Endodermal cell (in vitro differentiated cells): Measurements from ENCODE around the gene LPCAT4. TPM values are rescaled to one million over a fixed set of nuclear protein-coding genes. Genes with fewer than 3 reads are reported as not detected.

Source experiments
- DNase-seq: peaks from one replicate; pipeline ENCODE4 v3.0.0-alpha.2; 2017
- H3K27ac ChIP-seq: 2 replicates; pipeline ENCODE4 v1.5.1; 2013; ENCODE audit warnings: mild to moderate bottlenecking, low read depth, low read length, moderate library complexity
- H3K27me3 ChIP-seq: 2 replicates; pipeline ENCODE4 v1.6.1; 2013; ENCODE audit warnings: mild to moderate bottlenecking, low read length, moderate library complexity; ENCODE audit not compliant: insufficient read depth, control insufficient read depth, poor library complexity, severe bottlenecking
- H3K36me3 ChIP-seq: 2 replicates; pipeline ENCODE4 v1.7.0; 2013; ENCODE audit warnings: mild to moderate bottlenecking, low read length, moderate library complexity; ENCODE audit not compliant: control insufficient read depth, insufficient read depth
- H3K4me1 ChIP-seq: one replicate; pipeline ENCODE4 v1.7.0; 2013; ENCODE audit warnings: low read length; ENCODE audit not compliant: control insufficient read depth, insufficient read depth
- H3K4me3 ChIP-seq: 2 replicates; pipeline ENCODE4 v1.5.1; 2013; ENCODE audit warnings: mild to moderate bottlenecking, low read length, moderate library complexity
- H3K9ac ChIP-seq: 2 replicates; pipeline ENCODE4 v1.6.1; 2013; ENCODE audit warnings: mild to moderate bottlenecking, low read length, moderate library complexity; ENCODE audit not compliant: poor library complexity, severe bottlenecking; ENCODE audit errors: extremely low read depth
- H3K9me3 ChIP-seq: 2 replicates; pipeline ENCODE4 v1.6.1; 2013; ENCODE audit warnings: mild to moderate bottlenecking, low read length, moderate library complexity; ENCODE audit not compliant: control insufficient read depth
- H3K27ac Mint-ChIP-seq: 2 replicates; pipeline ENCODE4 v1.8.0; 2020; ENCODE audit warnings: mixed read lengths
- H3K27me3 Mint-ChIP-seq: 2 replicates; pipeline ENCODE4 v1.8.0; 2021; ENCODE audit warnings: mild to moderate bottlenecking, mixed read lengths; ENCODE audit not compliant: insufficient read depth
- H3K36me3 Mint-ChIP-seq: 2 replicates; pipeline ENCODE4 v1.8.0; 2020; ENCODE audit warnings: low read depth, mixed read lengths
- H3K4me1 Mint-ChIP-seq: 2 replicates; pipeline ENCODE4 v1.8.0; 2020; ENCODE audit warnings: mixed read lengths
- H3K4me3 Mint-ChIP-seq: 2 replicates; pipeline ENCODE4 v1.8.0; 2020; ENCODE audit warnings: mild to moderate bottlenecking, moderate library complexity, mixed read lengths
- H3K9me3 Mint-ChIP-seq: 2 replicates; pipeline ENCODE4 v1.8.0; 2020; ENCODE audit warnings: mild to moderate bottlenecking, mixed read lengths
- WGBS, 2 experiments: methylation state at CpG; one replicate each; pipeline versions ENCODE4 v1.1.5 to v1.1.7; 2013; ENCODE audit warnings: missing lambda C conversion rate in 2 of 2, mixed read lengths in 1 of 2; ENCODE audit not compliant: insufficient coverage in 1 of 2, insufficient read length in 1 of 2; 5-methylcytosine and 5-hydroxymethylcytosine counted together
- total RNA-seq, 2 donors: library from RNA; stranded (reverse); fragmentation: NEBNext Ultra II Directional in 1 of 2; extraction: Animal tissue kit (Norgen Biotek cat#: 25700) in 1 of 2; gene quantifications; 2 replicates in 1 of 2; 3 replicates in 1 of 2; pipeline ENCODE4 v1.2.1, GENCODE V29; 2021
- TF ChIP-seq, protein P1 (sequence below): fragments of 200-600 bp; sonication (generic); conservative IDR thresholded peaks from 2 replicates; pipeline ENCODE4 v1.5.0; 2021; ENCODE audit warnings: antibody characterized with exemption, mild to moderate bottlenecking

Gene LPCAT4
- total RNA-seq, 2 donors from 2014 or later, result 64.7 to 65.6 TPM

DNA sequence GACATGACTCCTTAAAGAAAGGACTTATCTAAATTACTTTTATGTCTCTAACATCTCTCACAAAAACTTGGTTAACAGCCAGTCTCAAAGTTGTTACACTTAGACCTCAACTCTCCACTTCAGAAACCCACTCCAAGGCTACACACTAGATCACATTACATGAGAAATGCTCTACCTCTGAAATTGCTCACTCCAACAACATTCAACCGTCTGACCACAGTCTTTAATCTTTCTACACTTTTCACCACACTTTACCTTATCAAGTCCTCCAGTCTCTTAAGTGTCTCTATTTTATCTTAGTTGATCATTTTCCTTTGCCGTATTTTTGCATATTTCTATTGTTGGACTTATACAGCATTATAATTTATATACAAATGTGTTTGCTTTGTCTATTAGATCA lies 35.2 kb downstream of the LPCAT4 start:
- no peaks in the 10 kb centered on the region for H3K36me3 ChIP-seq
- H3K36me3 Mint-ChIP-seq, result no peaks in the 10 kb centered on the region
- no peak overlapping the region for H3K9ac ChIP-seq
- DNase-seq, result no peak
- no peaks in the 10 kb centered on the region for H3K27me3 ChIP-seq
- WGBS, 2 experiments, result 98 to 100% methylated on average over 1 of the region's 2 CpGs
- H3K27ac ChIP-seq, result no peak overlapping the region
- H3K4me1 Mint-ChIP-seq, result peaks cover 5% of the 10 kb centered on the region
- H3K9me3 ChIP-seq, result no peaks in the 10 kb centered on the region
- no peak overlapping the region for H3K4me3 Mint-ChIP-seq
- H3K4me1 ChIP-seq, result no peaks in the 10 kb centered on the region
- H3K9me3 Mint-ChIP-seq, result no peaks in the 10 kb centered on the region
- H3K4me3 ChIP-seq, result no peak overlapping the region
- H3K27ac Mint-ChIP-seq, result no peak overlapping the region
- peaks cover 3% of the 10 kb centered on the region for H3K27me3 Mint-ChIP-seq
- TF ChIP-seq, protein P1, sequence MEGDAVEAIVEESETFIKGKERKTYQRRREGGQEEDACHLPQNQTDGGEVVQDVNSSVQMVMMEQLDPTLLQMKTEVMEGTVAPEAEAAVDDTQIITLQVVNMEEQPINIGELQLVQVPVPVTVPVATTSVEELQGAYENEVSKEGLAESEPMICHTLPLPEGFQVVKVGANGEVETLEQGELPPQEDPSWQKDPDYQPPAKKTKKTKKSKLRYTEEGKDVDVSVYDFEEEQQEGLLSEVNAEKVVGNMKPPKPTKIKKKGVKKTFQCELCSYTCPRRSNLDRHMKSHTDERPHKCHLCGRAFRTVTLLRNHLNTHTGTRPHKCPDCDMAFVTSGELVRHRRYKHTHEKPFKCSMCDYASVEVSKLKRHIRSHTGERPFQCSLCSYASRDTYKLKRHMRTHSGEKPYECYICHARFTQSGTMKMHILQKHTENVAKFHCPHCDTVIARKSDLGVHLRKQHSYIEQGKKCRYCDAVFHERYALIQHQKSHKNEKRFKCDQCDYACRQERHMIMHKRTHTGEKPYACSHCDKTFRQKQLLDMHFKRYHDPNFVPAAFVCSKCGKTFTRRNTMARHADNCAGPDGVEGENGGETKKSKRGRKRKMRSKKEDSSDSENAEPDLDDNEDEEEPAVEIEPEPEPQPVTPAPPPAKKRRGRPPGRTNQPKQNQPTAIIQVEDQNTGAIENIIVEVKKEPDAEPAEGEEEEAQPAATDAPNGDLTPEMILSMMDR, result no peak

DNA sequence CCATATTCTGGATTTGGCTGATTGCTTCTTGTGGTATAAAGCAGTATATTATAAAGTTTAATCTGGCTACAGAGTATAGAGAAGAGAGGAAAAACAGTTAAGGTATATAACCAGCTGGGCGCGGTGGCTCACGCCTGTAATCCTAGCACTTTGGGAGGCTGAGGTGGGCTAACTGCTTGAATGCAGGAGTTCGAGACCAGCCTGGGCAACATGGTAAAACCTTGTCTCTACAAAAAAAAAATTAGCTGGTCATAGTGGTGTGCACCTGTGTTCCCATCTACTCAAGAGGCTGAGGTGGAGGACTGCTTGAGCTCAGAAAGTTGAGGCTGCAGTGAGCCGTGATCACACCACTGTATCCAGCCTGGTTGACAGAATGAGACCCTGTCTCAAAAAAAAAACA lies 36.7 kb downstream of the LPCAT4 start:
- WGBS, 2 experiments, result 96 to 98% methylated on average over 5 of the region's 5 CpGs
- no peak overlapping the region for H3K4me3 Mint-ChIP-seq
- no peak for DNase-seq
- Histone ChIP-seq H3K9me3 (no peaks in the 10 kb centered on the region), H3K36me3 (no peaks in the 10 kb centered on the region), H3K4me3 (no peak overlapping the region), H3K27me3 (no peaks in the 10 kb centered on the region), H3K4me1 (no peaks in the 10 kb centered on the region), H3K27ac (no peak overlapping the region), H3K9ac (no peak overlapping the region)
- H3K4me1 Mint-ChIP-seq, result no peaks in the 10 kb centered on the region
- TF ChIP-seq, protein P1, result no peak
- H3K27me3 Mint-ChIP-seq, result no peaks in the 10 kb centered on the region
- H3K9me3 Mint-ChIP-seq, result no peaks in the 10 kb centered on the region
- no peaks in the 10 kb centered on the region for H3K36me3 Mint-ChIP-seq
- H3K27ac Mint-ChIP-seq, result no peak overlapping the region

DNA sequence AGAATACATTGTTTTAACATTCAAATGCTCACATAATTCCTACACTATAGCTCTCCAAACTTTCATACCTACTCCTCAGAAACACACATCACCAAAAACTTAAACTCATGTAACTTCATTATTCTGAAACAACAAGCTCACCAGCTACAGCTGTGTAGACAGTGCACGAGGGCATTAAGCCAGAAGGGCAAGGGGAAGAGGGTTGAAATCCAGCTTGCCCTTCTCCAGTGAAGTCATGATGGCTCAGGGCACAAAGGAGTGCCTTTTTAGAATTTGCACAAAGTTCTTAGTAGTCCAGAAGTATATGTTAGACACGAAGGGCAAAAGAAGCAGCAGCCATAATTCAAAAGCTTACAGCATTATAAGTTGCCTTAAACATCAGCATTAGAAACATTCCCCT lies 38.0 kb downstream of the LPCAT4 start:
- Mint-ChIP-seq H3K27me3 (no peaks in the 10 kb centered on the region), H3K9me3 (no peaks in the 10 kb centered on the region), H3K27ac (no peak overlapping the region), H3K36me3 (no peaks in the 10 kb centered on the region), H3K4me1 (no peaks in the 10 kb centered on the region), H3K4me3 (no peak overlapping the region)
- H3K27me3 ChIP-seq, result no peaks in the 10 kb centered on the region
- WGBS, 2 experiments, result 67 to 81% methylated on average over 1 to 2 of the region's 2 CpGs
- no peaks in the 10 kb centered on the region for H3K9me3 ChIP-seq
- H3K9ac ChIP-seq, result no peak overlapping the region
- H3K27ac ChIP-seq, result no peak overlapping the region
- no peaks in the 10 kb centered on the region for H3K36me3 ChIP-seq
- TF ChIP-seq, protein P1, result no peak
- no peaks in the 10 kb centered on the region for H3K4me1 ChIP-seq
- H3K4me3 ChIP-seq, result no peak overlapping the region
- DNase-seq, result no peak
